Heart right ventricle (tissue), 16 donors: ENCODE measurements around the gene TLE3. TPM values are rescaled to one million over a fixed set of nuclear protein-coding genes. Genes with fewer than 3 reads are reported as not detected.
A peak's percentile ranks its signal among the peaks of the same experiment; 100 is the strongest.

Experiments used
- ATAC-seq, 8 donors: fragments of 200-7000 bp; cut with Tn5 transposase; one replicate each; pipeline ENCODE4 v1.9.1; 2020; ENCODE audit warnings: mild to moderate bottlenecking in 8 of 8, moderate library complexity in 8 of 8, moderate number of reproducible peaks in 1 of 8
- DNase-seq, 2 donors: peaks; one replicate each; pipeline ENCODE4 v3.0.0-alpha.2; 2020
- H3K27ac ChIP-seq, 10 donors: fragments of 200-600 bp; sonication (generic) in 2 of 10; one replicate each; pipeline versions ENCODE4 v1.5.0 to v1.8.0; 2020 to 2022; ENCODE audit warnings: mild to moderate bottlenecking in 3 of 10
- H3K27me3 ChIP-seq, 7 donors: fragments of 200-600 bp; one replicate each; pipeline ENCODE4 v1.8.0; 2021 to 2022; ENCODE audit warnings: mild to moderate bottlenecking in 2 of 7
- H3K36me3 ChIP-seq, 9 donors: fragments of 200-600 bp; sonication (generic) in 1 of 9; one replicate each; pipeline versions ENCODE4 v1.5.0 to v1.8.0; 2020 to 2022; ENCODE audit warnings: mild to moderate bottlenecking in 2 of 9
- H3K4me1 ChIP-seq, 9 donors: fragments of 200-600 bp; sonication (generic) in 1 of 9; one replicate each; pipeline versions ENCODE4 v1.5.0 to v1.8.0; 2020 to 2022; ENCODE audit warnings: mild to moderate bottlenecking in 4 of 9
- H3K4me3 ChIP-seq, 10 donors: fragments of 200-600 bp; sonication (generic) in 2 of 10; one replicate each; pipeline versions ENCODE4 v1.5.0 to v1.8.0; 2020 to 2022; ENCODE audit warnings: mild to moderate bottlenecking in 7 of 10, moderate library complexity in 2 of 10
- H3K9me3 ChIP-seq, 11 donors: fragments of 200-600 bp in 10 of 11; sonication (generic) in 2 of 11; one replicate each; pipeline versions ENCODE4 v1.5.0 to v1.8.0; 2013 to 2022; ENCODE audit warnings: mild to moderate bottlenecking in 2 of 11, control low read depth in 1 of 11, moderate library complexity in 1 of 11
- CTCF ChIP-seq, 9 donors: fragments of 200-600 bp; sonication (generic) in 2 of 9; IDR thresholded peaks; one replicate each; pipeline versions ENCODE4 v1.5.0 to v1.8.0; 2021 to 2022; ENCODE audit warnings: antibody characterized with exemption in 9 of 9, mild to moderate bottlenecking in 5 of 9, moderate library complexity in 1 of 9
- WGBS, 2 donors: extraction: QIAGEN DNeasy Blood & Tissue Kit; methylation state at CpG; one replicate each; pipeline ENCODE4 v1.1.7; 2013; ENCODE audit warnings: inconsistent platforms in 1 of 2; 5-methylcytosine and 5-hydroxymethylcytosine counted together
- intact Hi-C, 10 donors: fragments of 100-400 bp; cut with DNase I; formaldehyde crosslinking; loops; one replicate each; pipeline versions ENCODE4 v1.11.1 to v1.14.2; 2022
- polyA plus RNA-seq, 2 donors: library from polyadenylated mRNA; stranded (reverse); fragments of 200-250 nt; gene quantifications; one replicate each; pipeline ENCODE4 v1.2.3, GENCODE V29; 2013
- total RNA-seq, 10 donors: library from RNA; stranded (reverse); fragmentation: NEBNext Ultra II Directional in 3 of 10; extraction: Animal tissue kit (Norgen Biotek cat#: 25700) in 3 of 10; gene quantifications; one replicate each; pipeline versions ENCODE4 v1.2.1 to v1.2.4, GENCODE V29; 2021 to 2023
- donor health status: Arrhythmogenic right ventricular cardiomyopathy.
- donor health status: ischemic (EF 13 %, LVEDD 7.1; RV severe dilation, severe dysfunction).
- donor health status: healthy with polysubstance abuse.
- donor health status: DM: no; HTN: yes; CAD: no.
- donor health status: DM: no; HTN: no; CAD: no.
- donor health status: ischemic (EF 25% LVEDD 6.9; RV normal size, moderate dysfunction).
- donor health status: ischemic (EF 25% LVEDD 5.7; RV mildly dilated, moderate dysfunction).
- donor health status: healthy.
- donor health status: DM: yes; HTN: yes; CAD: no.
- donor health status: Ischemic cardiomyopathy.
- donor health status: ischemic (EF 35%, LVEDD 5.7; RV mildly dilated, moderate dysfunction).
- donor health status: nonischemic (EF 11% LVEDD 7.7; RV severe dilation, severe dysfunction).
- donor health status: DM: yes; HTN: yes; CAD: no.
- donor health status: PGD.
- donor health status: ischemic (EF 29% LVEDD 5.4; RV normal size, mild dysfunction).
- donor health status: nonischemic (EF 23%, LVEDD 6.1; RV moderate dilation, normal function).

TLE3 gene
- total and polyA plus RNA-seq, 12 donors: 7.5 to 21.7 (median 12.6) TPM

GRCh38 chr15:70101459-70102113 is 3.9 kb upstream of the TLE3 start:
- ATAC-seq: peak in 5 of 8 donors; percentile 3 to 29 (median 18)

GRCh38 chr15:70100474-70101341 is 3.0 kb upstream of the TLE3 start:
- Histone ChIP-seq H3K4me1 (peaks cover 21 to 59% (median 42%) of the 10 kb centered on the region in 9 donors), H3K9me3 (no peaks in the 10 kb centered on the region), H3K36me3 (no peaks in the 10 kb centered on the region), H3K4me3 (peak overlapping the region in 9 of 10 donors; percentile 9 to 69 (median 39)), H3K27me3 (peaks cover 0 to 7% (median 0%) of the 10 kb centered on the region in 7 donors), H3K27ac (peak overlapping the region; percentile 8 to 92 (median 65))
- peak in 6 of 9 donors; percentile 12 to 46 (median 36) for TF ChIP-seq CTCF (IDR thresholded peaks at IDR 0.05)
- WGBS, 2 donors: 3 to 4% methylated on average over 48 to 54 of the region's 54 CpGs
- ATAC-seq: peak in 6 of 8 donors; percentile 1 to 16 (median 5)
- DNase-seq: peak in 1 of 2 donors; percentile 55
- intact Hi-C loops: loop anchor here in 6 of 10 donors (1.0 to 10.0 kb wide), 7 partner anchors 11 to 364 kb away; no protein-coding TSS in a partner anchor

More at GRCh38 chr15:70101459-70102113, 3.9 kb upstream of the TLE3 start:
- TF ChIP-seq CTCF (IDR thresholded peaks at IDR 0.05): no peak
- H3K36me3 ChIP-seq: no peaks in the 10 kb centered on the region
- peak overlapping the region; percentile 8 to 92 (median 65) for H3K27ac ChIP-seq
- 6 to 7% methylated on average over 12 of the region's 12 CpGs for WGBS, 2 donors
- DNase-seq: peak; percentile 25 to 77
- peaks cover 0 to 7% (median 0%) of the 10 kb centered on the region in 7 donors for H3K27me3 ChIP-seq
- H3K9me3 ChIP-seq: no peaks in the 10 kb centered on the region
- H3K4me3 ChIP-seq: peak overlapping the region in 6 of 10 donors; percentile 26 to 69 (median 40)
- intact Hi-C loops: loop anchor here in 6 of 10 donors (1.0 to 10.0 kb wide), 7 partner anchors 10 to 363 kb away; no protein-coding TSS in a partner anchor
- peaks cover 21 to 50% (median 38%) of the 10 kb centered on the region in 9 donors for H3K4me1 ChIP-seq

- no peaks in the 10 kb centered on the region for H3K9me3 ChIP-seq
- peak overlapping the region in 9 of 10 donors; percentile 9 to 69 (median 39) for H3K4me3 ChIP-seq
- DNase-seq (no peak), ATAC-seq (no peak)
- TF ChIP-seq CTCF (IDR thresholded peaks at IDR 0.05): no peak
- intact Hi-C loops: loop anchor here in 9 of 10 donors (2.0 to 10.0 kb wide), 15 partner anchors 57 to 625 kb away; no protein-coding TSS in a partner anchor
- peaks cover 0 to 7% (median 0%) of the 10 kb centered on the region in 7 donors for H3K27me3 ChIP-seq
- H3K27ac ChIP-seq: peak overlapping the region in 8 of 10 donors; percentile 57 to 92 (median 72)
- H3K4me1 ChIP-seq: peaks cover 24 to 66% (median 48%) of the 10 kb centered on the region in 9 donors
- WGBS, 2 donors: 1 to 3% methylated on average over 16 to 17 of the region's 17 CpGs
- H3K36me3 ChIP-seq: no peaks in the 10 kb centered on the region
These were observed 2.3 kb upstream of the TLE3 start for GRCh38 chr15:70099967-70100473.
